CD14-positive monocyte (primary cell): ENCODE results near the gene MYO5B. TPM values are rescaled to one million over a fixed set of nuclear protein-coding genes. Genes with fewer than 3 reads are reported as not detected.

Source experiments
- DNase-seq, 3 donors: peaks; one replicate each; pipeline ENCODE4 v3.0.0-alpha.2; 2011 to 2022
- H2AFZ ChIP-seq: 2 replicates; pipeline ENCODE4 v1.6.0; 2012; ENCODE audit warnings: mild to moderate bottlenecking, low read depth, low read length, inconsistent platforms; ENCODE audit not compliant: insufficient read depth, poor library complexity, severe bottlenecking
- H3K27ac ChIP-seq, 2 donors: 1 replicate in 1 of 2; 2 replicates in 1 of 2; pipeline ENCODE4 v1.5.1; 2012 to 2013; ENCODE audit warnings: low read length in 2 of 2, control low read depth in 1 of 2, inconsistent platforms in 1 of 2, low read depth in 1 of 2, mild to moderate bottlenecking in 1 of 2
- H3K27me3 ChIP-seq, 2 donors: one replicate each; pipeline versions ENCODE4 v1.6.0 to v1.6.1; 2011 to 2013; ENCODE audit warnings: low read length in 2 of 2; ENCODE audit not compliant: control insufficient read depth in 2 of 2, insufficient read depth in 2 of 2
- H3K36me3 ChIP-seq, 2 donors: replicated peaks in 1 of 2; 1 replicate in 1 of 2; 2 replicates in 1 of 2; pipeline versions ENCODE4 v1.5.1 to v1.6.1; 2012 to 2013; ENCODE audit warnings: low read length in 2 of 2, control low read depth in 1 of 2, inconsistent platforms in 1 of 2, mild to moderate bottlenecking in 1 of 2; ENCODE audit not compliant: insufficient read depth in 2 of 2, control insufficient read depth in 1 of 2
- H3K4me1 ChIP-seq, 2 donors: 1 replicate in 1 of 2; 2 replicates in 1 of 2; pipeline versions ENCODE4 v1.5.1 to v1.6.1; 2012 to 2013; ENCODE audit warnings: low read length in 2 of 2, control low read depth in 1 of 2, inconsistent platforms in 1 of 2, mild to moderate bottlenecking in 1 of 2, moderate library complexity in 1 of 2; ENCODE audit not compliant: insufficient read depth in 2 of 2, control insufficient read depth in 1 of 2
- H3K4me2 ChIP-seq: replicated peaks from 2 replicates; pipeline ENCODE3; 2012; ENCODE audit warnings: low read length, moderate library complexity, mild to moderate bottlenecking; ENCODE audit not compliant: poor library complexity, severe bottlenecking; ENCODE audit errors: extremely low read depth
- H3K4me3 ChIP-seq, 3 experiments: fragments of 200-600 bp in 1 of 3; sonication (generic) in 1 of 3; replicated peaks in 1 of 3; 1 replicate in 2 of 3; 2 replicates in 1 of 3; pipeline ENCODE4 v1.5.1; 2011 to 2013; ENCODE audit warnings: low read length in 3 of 3, mild to moderate bottlenecking in 3 of 3, control low read depth in 2 of 3, low read depth in 2 of 3, inconsistent platforms in 1 of 3, moderate library complexity in 1 of 3
- H3K79me2 ChIP-seq: 2 replicates; pipeline ENCODE4 v1.6.0; 2012; ENCODE audit warnings: mild to moderate bottlenecking, control low read depth, inconsistent platforms, low read length, moderate library complexity; ENCODE audit not compliant: insufficient read depth
- H3K9ac ChIP-seq: 2 replicates; pipeline ENCODE4 v1.6.0; 2017; ENCODE audit warnings: low read length, mild to moderate bottlenecking; ENCODE audit not compliant: insufficient read depth, poor library complexity, severe bottlenecking
- H3K9me3 ChIP-seq, 2 donors: replicated peaks in 1 of 2; 1 replicate in 1 of 2; 2 replicates in 1 of 2; pipeline versions ENCODE4 v1.5.1 to v1.6.1; 2012 to 2013; ENCODE audit warnings: low read length in 2 of 2, control low read depth in 1 of 2; ENCODE audit not compliant: control insufficient read depth in 1 of 2, insufficient read depth in 1 of 2
- H4K20me1 ChIP-seq: 2 replicates; pipeline ENCODE4 v1.6.0; 2012; ENCODE audit warnings: mild to moderate bottlenecking, low read length, control low read depth, moderate library complexity; ENCODE audit not compliant: insufficient read depth
- H3K27ac Mint-ChIP-seq, 7 donors: one replicate each; pipeline ENCODE4 v1.8.0; 2020; ENCODE audit warnings: mild to moderate bottlenecking in 7 of 7, mixed read lengths in 7 of 7, moderate library complexity in 6 of 7, inconsistent platforms in 2 of 7
- H3K27me3 Mint-ChIP-seq, 3 donors: one replicate each; pipeline ENCODE4 v1.8.0; 2021 to 2022; ENCODE audit warnings: low read depth in 3 of 3, mild to moderate bottlenecking in 3 of 3, mixed read lengths in 3 of 3, moderate library complexity in 3 of 3, inconsistent platforms in 1 of 3
- H3K36me3 Mint-ChIP-seq, 2 donors: one replicate each; pipeline ENCODE4 v1.8.0; 2020; ENCODE audit warnings: mixed read lengths in 2 of 2, inconsistent platforms in 1 of 2, mild to moderate bottlenecking in 1 of 2
- H3K4me1 Mint-ChIP-seq: one replicate; pipeline ENCODE4 v1.8.0; 2020; ENCODE audit warnings: mild to moderate bottlenecking, mixed read lengths
- H3K4me3 Mint-ChIP-seq, 2 donors: one replicate each; pipeline ENCODE4 v1.8.0; 2020; ENCODE audit warnings: mild to moderate bottlenecking in 2 of 2, mixed read lengths in 2 of 2, moderate library complexity in 1 of 2
- H3K9me3 Mint-ChIP-seq, 7 donors: one replicate each; pipeline ENCODE4 v1.8.0; 2020 to 2022; ENCODE audit warnings: mixed read lengths in 7 of 7, mild to moderate bottlenecking in 6 of 7, moderate library complexity in 6 of 7, inconsistent platforms in 2 of 7
- CTCF ChIP-seq: fragments of 200-600 bp; IDR thresholded peaks from one replicate; pipeline ENCODE4 v1.8.0; 2022; ENCODE audit warnings: antibody characterized with exemption, mild to moderate bottlenecking
- WGBS: methylation state at CpG from one replicate; pipeline ENCODE4 v1.1.5; 2013; ENCODE audit warnings: missing lambda C conversion rate; ENCODE audit not compliant: insufficient coverage; 5-methylcytosine and 5-hydroxymethylcytosine counted together
- intact Hi-C, 2 donors: fragments of 100-400 bp; cut with micrococcal nuclease; formaldehyde crosslinking; loops; one replicate each; pipeline versions ENCODE4 v1.15.0 to v1.15.1; 2023
- polyA plus RNA-seq, 3 donors: library from polyadenylated mRNA; depleted of rRNA in 1 of 3; unstranded in 2 of 3; stranded (reverse) in 1 of 3; fragments of 300-500 nt in 2 of 3; fragments of >200 nt in 1 of 3; fragmentation: Illumina TruSeq in 2 of 3; gene quantifications; 1 replicate in 2 of 3; 2 replicates in 1 of 3; pipeline ENCODE4 v1.2.3, GENCODE V29; 2012 to 2021

Gene MYO5B
- polyA plus RNA-seq, 3 donors, result 0.04 TPM; not detected in 2

- peaks cover 0 to 3% (median 0%) of the 10 kb centered on the region in 7 donors for H3K9me3 Mint-ChIP-seq
- H3K4me1 Mint-ChIP-seq, result no peaks in the 10 kb centered on the region
- H3K27ac Mint-ChIP-seq, result peak overlapping the region in 2 of 7 donors; percentile 5 to 26
- 78% methylated on average over 1 of the region's 4 CpGs for WGBS
- Histone ChIP-seq H3K4me2 (no peak overlapping the region), H4K20me1 (no peaks in the 10 kb centered on the region), H3K36me3 (no peaks in the 10 kb centered on the region), H3K27ac (no peak overlapping the region), H3K27me3 (no peaks in the 10 kb centered on the region), H3K4me3 (no peak overlapping the region), H3K4me1 (no peaks in the 10 kb centered on the region), H3K79me2 (no peaks in the 10 kb centered on the region), H3K9ac (no peak overlapping the region), H2AFZ (no peak overlapping the region), H3K9me3 (no peaks in the 10 kb centered on the region)
- DNase-seq, result no peak
- no peak for TF ChIP-seq CTCF
- H3K36me3 Mint-ChIP-seq, result no peaks in the 10 kb centered on the region
- H3K27me3 Mint-ChIP-seq, result peaks cover 0 to 5% (median 5%) of the 10 kb centered on the region in 3 donors
- no peak overlapping the region for H3K4me3 Mint-ChIP-seq
- intact Hi-C loops, result no loop called here
These were observed 56.5 kb downstream of the MYO5B start for GRCh38 chr18:50138181-50139064.

- Histone ChIP-seq H3K4me1 (no peaks in the 10 kb centered on the region), H3K4me2 (no peak overlapping the region), H3K9ac (no peak overlapping the region), H3K27ac (no peak overlapping the region), H2AFZ (no peak overlapping the region), H3K36me3 (no peaks in the 10 kb centered on the region), H3K9me3 (no peaks in the 10 kb centered on the region), H3K27me3 (peaks cover 0 to 3% of the 10 kb centered on the region in 2 donors), H4K20me1 (no peaks in the 10 kb centered on the region), H3K4me3 (no peak overlapping the region), H3K79me2 (no peaks in the 10 kb centered on the region)
- intact Hi-C loops, result no loop called here
- 98% methylated on average over 4 of the region's 9 CpGs for WGBS
- H3K27ac Mint-ChIP-seq, result no peak overlapping the region
- H3K36me3 Mint-ChIP-seq, result no peaks in the 10 kb centered on the region
- no peaks in the 10 kb centered on the region for H3K4me1 Mint-ChIP-seq
- H3K4me3 Mint-ChIP-seq, result no peak overlapping the region
- no peak for DNase-seq
- H3K9me3 Mint-ChIP-seq, result peaks cover 0 to 3% (median 0%) of the 10 kb centered on the region in 7 donors
- TF ChIP-seq CTCF, result no peak
- peaks cover 0 to 8% (median 2%) of the 10 kb centered on the region in 3 donors for H3K27me3 Mint-ChIP-seq
These were observed 59.0 kb downstream of the MYO5B start for GRCh38 chr18:50135903-50136302.
